H1 (cell line): ENCODE measurements around the gene RNMT. TPM values are rescaled to one million over a fixed set of nuclear protein-coding genes. Genes with fewer than 3 reads are reported as not detected.

Experiments
- CTCF ChIA-PET: fragments of 300-600 bp; sonication (Branson Sonifier 250); formaldehyde crosslinking; loops from one replicate; lab custom pipeline; 2021; ENCODE audit not compliant: partially characterized antibody; lab: Charles Lee
- POLR2A ChIA-PET: fragments of 300-600 bp; sonication (Branson Sonifier 250); formaldehyde crosslinking; loops from one replicate; lab custom pipeline; 2021; ENCODE audit warnings: inconsistent platforms; ENCODE audit not compliant: partially characterized antibody; lab: Charles Lee
- DNase-seq, 2 experiments: peaks; one replicate each; pipeline versions ENCODE4 v3.0.0 to v3.0.0-alpha.2; 2010 to 2022; ENCODE audit warnings: low spot score in 2 of 2, low read depth in 1 of 2, mixed read lengths in 1 of 2
- FAIRE-seq: peaks from 2 replicates; lab custom pipeline; 2011; peaks lifted over from hg19 to GRCh38; lab: Jason Lieb, UNC
- H2AFZ ChIP-seq: 2 replicates; pipeline ENCODE4 v1.8.1; 2012; ENCODE audit warnings: low read length, inconsistent platforms
- H2AK5ac ChIP-seq: 2 replicates; pipeline ENCODE4 v1.6.1; 2013; ENCODE audit warnings: low read depth, low read length
- H2BK120ac ChIP-seq: replicated peaks from 2 replicates; pipeline ENCODE3; 2013; ENCODE audit warnings: low read depth, low read length, inconsistent platforms
- H2BK12ac ChIP-seq: 2 replicates; pipeline ENCODE4 v1.6.1; 2013; ENCODE audit warnings: low read depth, low read length
- H2BK15ac ChIP-seq: 2 replicates; pipeline ENCODE4 v1.6.1; 2013; ENCODE audit warnings: low read length
- H2BK20ac ChIP-seq: 2 replicates; pipeline ENCODE4 v1.6.1; 2013; ENCODE audit warnings: low read length
- H2BK5ac ChIP-seq: 2 replicates; pipeline ENCODE4 v1.6.1; 2013; ENCODE audit warnings: low read depth, low read length
- H3K14ac ChIP-seq: 2 replicates; pipeline ENCODE4 v1.6.1; 2013; ENCODE audit warnings: inconsistent platforms; ENCODE audit not compliant: insufficient read length
- H3K18ac ChIP-seq: 2 replicates; pipeline ENCODE4 v1.6.1; 2013; ENCODE audit warnings: low read length; ENCODE audit errors: extremely low read depth
- H3K23ac ChIP-seq: 2 replicates; pipeline ENCODE4 v1.6.1; 2013; ENCODE audit warnings: inconsistent platforms; ENCODE audit not compliant: insufficient read length
- H3K23me2 ChIP-seq: 2 replicates; pipeline ENCODE4 v1.6.1; 2013; ENCODE audit warnings: low read depth, low read length
- H3K27ac ChIP-seq: 2 replicates; pipeline ENCODE4 v1.6.1; 2011; ENCODE audit warnings: low read depth, low read length, inconsistent platforms
- H3K27me3 ChIP-seq, 4 experiments: replicated peaks in 1 of 4; 1 replicate in 1 of 4; 2 replicates in 3 of 4; pipeline versions ENCODE4 v1.6.1 to v1.8.1; 2011 to 2013; ENCODE audit warnings: low read length in 3 of 4, mild to moderate bottlenecking in 3 of 4, inconsistent platforms in 2 of 4, mixed read lengths in 2 of 4, moderate library complexity in 1 of 4; ENCODE audit not compliant: control insufficient read depth in 3 of 4, insufficient read depth in 3 of 4; ENCODE audit errors: extremely low read depth in 1 of 4
- H3K36me3 ChIP-seq, 4 experiments: 2 replicates each; pipeline versions ENCODE4 v1.6.1 to v1.8.1; 2011 to 2013; ENCODE audit warnings: mild to moderate bottlenecking in 4 of 4, low read length in 3 of 4, moderate library complexity in 2 of 4, control low read depth in 1 of 4, inconsistent platforms in 1 of 4; ENCODE audit not compliant: insufficient read depth in 4 of 4, control insufficient read depth in 2 of 4
- H3K4ac ChIP-seq: replicated peaks from 2 replicates; pipeline ENCODE3; 2013; ENCODE audit warnings: low read length, low read depth, mixed read lengths, inconsistent platforms; ENCODE audit not compliant: insufficient read length
- H3K4me1 ChIP-seq, 4 experiments: replicated peaks in 1 of 4; 1 replicate in 1 of 4; 2 replicates in 3 of 4; pipeline versions ENCODE4 v1.6.1 to v1.8.1; 2011 to 2013; ENCODE audit warnings: low read length in 3 of 4, inconsistent platforms in 2 of 4, mixed read lengths in 1 of 4; ENCODE audit not compliant: insufficient read depth in 4 of 4, control insufficient read depth in 3 of 4
- H3K4me2 ChIP-seq, 2 experiments: 2 replicates each; pipeline versions ENCODE4 v1.6.1 to v1.8.1; 2011 to 2013; ENCODE audit warnings: low read depth in 2 of 2, low read length in 2 of 2, control low read depth in 1 of 2, inconsistent platforms in 1 of 2, mild to moderate bottlenecking in 1 of 2; ENCODE audit not compliant: insufficient read depth in 1 of 2
- H3K4me3 ChIP-seq, 4 experiments: fragments of 200-600, 300-600 bp in 1 of 4; sonication (generic), shearing (Covaris generic), sonication (Bioruptor Twin) in 1 of 4; 2 replicates each; pipeline versions ENCODE4 v1.5.1 to v1.8.1; 2011 to 2016; ENCODE audit warnings: low read length in 4 of 4, low read depth in 3 of 4, control low read depth in 2 of 4, inconsistent platforms in 2 of 4, mild to moderate bottlenecking in 2 of 4, mixed read lengths in 1 of 4, moderate library complexity in 1 of 4; ENCODE audit not compliant: insufficient read depth in 2 of 4; ENCODE audit errors: extremely low read depth in 1 of 4
- H3K56ac ChIP-seq: replicated peaks from 2 replicates; pipeline ENCODE3; 2013; ENCODE audit warnings: low read depth, mild to moderate bottlenecking, mixed read lengths, low read length, inconsistent platforms; ENCODE audit not compliant: insufficient read length
- H3K79me1 ChIP-seq: 2 replicates; pipeline ENCODE4 v1.6.1; 2013; ENCODE audit warnings: low read depth, low read length, control low read depth
- H3K79me2 ChIP-seq, 2 experiments: 2 replicates each; pipeline versions ENCODE4 v1.6.1 to v1.8.1; 2012 to 2013; ENCODE audit warnings: low read length in 2 of 2, mild to moderate bottlenecking in 2 of 2, inconsistent platforms in 1 of 2; ENCODE audit not compliant: insufficient read depth in 2 of 2, control insufficient read depth in 1 of 2
- H3K9ac ChIP-seq, 4 experiments: replicated peaks in 1 of 4; 1 replicate in 1 of 4; 2 replicates in 3 of 4; pipeline versions ENCODE4 v1.6.1 to v1.8.1; 2011 to 2013; ENCODE audit warnings: low read depth in 3 of 4, low read length in 3 of 4, control low read depth in 2 of 4, mild to moderate bottlenecking in 2 of 4, moderate library complexity in 2 of 4, inconsistent platforms in 1 of 4; ENCODE audit errors: extremely low read depth in 1 of 4
- H3K9me3 ChIP-seq, 2 experiments: 2 replicates each; pipeline versions ENCODE4 v1.6.1 to v1.8.1; 2012 to 2013; ENCODE audit warnings: mild to moderate bottlenecking in 2 of 2, moderate library complexity in 2 of 2, control low read depth in 1 of 2, inconsistent platforms in 1 of 2, low read depth in 1 of 2, low read length in 1 of 2, mixed read lengths in 1 of 2; ENCODE audit not compliant: insufficient read depth in 2 of 2
- H4K20me1 ChIP-seq, 2 experiments: replicated peaks in 1 of 2; 2 replicates each; pipeline versions ENCODE3 to v1.8.1; 2011 to 2013; ENCODE audit warnings: inconsistent platforms in 2 of 2, low read length in 2 of 2, mild to moderate bottlenecking in 1 of 2; ENCODE audit not compliant: insufficient read depth in 2 of 2, control insufficient read depth in 1 of 2
- H4K5ac ChIP-seq: 2 replicates; pipeline ENCODE4 v1.6.1; 2013; ENCODE audit warnings: low read length, low read depth, mixed read lengths, inconsistent platforms; ENCODE audit not compliant: insufficient read length
- H4K8ac ChIP-seq: 2 replicates; pipeline ENCODE4 v1.8.0; 2013; ENCODE audit warnings: mild to moderate bottlenecking, moderate library complexity, low read length, inconsistent platforms; ENCODE audit not compliant: insufficient read depth; ENCODE audit errors: extremely low read depth
- H4K91ac ChIP-seq: replicated peaks from 2 replicates; pipeline ENCODE3; 2013; ENCODE audit warnings: low read length, mixed read lengths, inconsistent platforms; ENCODE audit not compliant: insufficient read length
- ASH2L ChIP-seq: fragments of 200-600, 300-600 bp; sonication (generic); IDR thresholded peaks from one replicate; pipeline ENCODE4 v1.7.1; 2017; ENCODE audit warnings: low read length
- CTCF ChIP-seq, 3 experiments: IDR thresholded peaks; 1 replicate in 2 of 3; 2 replicates in 1 of 3; pipeline versions ENCODE4 v1.5.1 to v1.6.1; 2011; ENCODE audit warnings: low read length in 3 of 3, mild to moderate bottlenecking in 3 of 3, inconsistent platforms in 2 of 3, low read depth in 1 of 3, moderate library complexity in 1 of 3; ENCODE audit not compliant: insufficient read depth in 1 of 3; ENCODE audit errors: control extremely low read depth in 1 of 3
- JUND ChIP-seq: IDR thresholded peaks from 2 replicates; pipeline ENCODE4 v1.6.1; 2011; ENCODE audit warnings: mild to moderate bottlenecking, improper control_type of control experiment, low read length
- KDM5A ChIP-seq: fragments of 200-600 bp; IDR thresholded peaks from 2 replicates; pipeline ENCODE4 v1.7.1; 2012; ENCODE audit warnings: mild to moderate bottlenecking, low read length, inconsistent platforms, mixed read lengths
- RAD21 ChIP-seq, 2 experiments: IDR thresholded peaks in 1 of 2; conservative IDR thresholded peaks in 1 of 2; 2 replicates each; pipeline ENCODE4 v1.6.1; 2011; ENCODE audit warnings: low read depth in 2 of 2, low read length in 2 of 2, improper control_type of control experiment in 1 of 2, inconsistent platforms in 1 of 2, mild to moderate bottlenecking in 1 of 2, moderate library complexity in 1 of 2
- SIX5 ChIP-seq: IDR thresholded peaks from 2 replicates; pipeline ENCODE4 v1.6.1; 2011; ENCODE audit warnings: mild to moderate bottlenecking, low read depth, low read length
- WGBS, 2 experiments: shearing (Covaris generic) in 1 of 2; methylation state at CpG; one replicate each; pipeline versions ENCODE4 v1.1.6 to v1.1.7; 2013 to 2015; ENCODE audit warnings: low lambda C conversion rate in 2 of 2, mixed read lengths in 2 of 2, inconsistent platforms in 1 of 2, low coverage in 1 of 2, missing lambda C conversion rate in 1 of 2; ENCODE audit not compliant: insufficient replicate concordance in 2 of 2, insufficient coverage in 1 of 2, insufficient read length in 1 of 2; ENCODE audit errors: extremely low coverage in 1 of 2, missing lambda C conversion rate in 1 of 2; 5-methylcytosine and 5-hydroxymethylcytosine counted together
- polyA plus RNA-seq, 7 experiments: library from polyadenylated mRNA; depleted of rRNA in 3 of 7; stranded (reverse) in 5 of 7; unstranded in 2 of 7; fragments of >200 nt in 5 of 7; fragments of 200-250 nt in 2 of 7; gene quantifications; 1 replicate in 5 of 7; 2 replicates in 1 of 7; 4 replicates in 1 of 7; pipeline versions ENCODE4 v1.2.1 to v1.2.3, GENCODE V29; 2011 to 2013; ENCODE audit warnings: missing spikeins in 2 of 7, mixed read lengths in 2 of 7
- total RNA-seq: library from RNA; stranded (reverse); fragmentation: NEBNext Ultra II Directional; extraction: Animal tissue kit (Norgen Biotek cat#: 25700); gene quantifications from 2 replicates; pipeline ENCODE4 v1.2.1, GENCODE V29; 2021

RNMT gene
- total and polyA plus RNA-seq, 2 of the 8 experiments (the other 6 are each of a cell fraction or from before 2014, with no cell fraction given) = 25.3 to 63.5 TPM

GRCh38 chr18:13813271-13813849 lies 86.9 kb downstream of the RNMT start:
- Histone ChIP-seq H3K56ac (no peak overlapping the region), H3K14ac (no peak overlapping the region), H3K79me1 (no peaks in the 10 kb centered on the region), H3K23ac (no peak overlapping the region), H3K27me3 (no peaks in the 10 kb centered on the region), H3K36me3 (no peaks in the 10 kb centered on the region), H2BK20ac (no peak overlapping the region), H3K4me2 (no peak overlapping the region), H3K18ac (no peak overlapping the region; the same call in 1 of the 2 replicates), H3K23me2 (no peaks in the 10 kb centered on the region), H3K79me2 (no peaks in the 10 kb centered on the region), H2BK15ac (no peak overlapping the region), H4K20me1 (no peaks in the 10 kb centered on the region), H3K9ac (no peak overlapping the region), H3K4me3 (no peak overlapping the region), H3K9me3 (no peaks in the 10 kb centered on the region), H2AK5ac (no peak overlapping the region), H3K4ac (no peak overlapping the region), H2BK120ac (no peak overlapping the region), H3K4me1 (peaks cover 14 to 41% (median 31%) of the 10 kb centered on the region in 4 experiments), H4K8ac (no peak overlapping the region), H2AFZ (peak overlapping the region; percentile 99), H2BK12ac (no peak overlapping the region), H4K5ac (no peak overlapping the region), H4K91ac (no peak overlapping the region), H3K27ac (no peak overlapping the region), H2BK5ac (no peak overlapping the region)
- DNase-seq (peak in 1 of 2 experiments; percentile 82), FAIRE-seq (peak; percentile 95)
- TF ChIP-seq KDM5A (no peak), ASH2L (no peak), JUND (peak; percentile 86), SIX5 (no peak), CTCF (IDR thresholded peaks at IDR 0.05; ENCODE audit: control extremely low read depth in 1 of 3, insufficient read depth in 1 of 3, low read depth in 1 of 3, low read length in 3 of 3) (peak; percentile 62 to 81 (median 71)), RAD21 (IDR thresholded peaks at IDR 0.05 in 1 of 2, conservative IDR thresholded peaks at IDR 0.05 in 1 of 2; ENCODE audit: low read depth in 2 of 2, low read length in 2 of 2) (peak; percentile 87)
- 19% methylated on average over 4 of the region's 4 CpGs; no CpG with 5 or more reads in 1 of the 2 experiments for WGBS, 2 experiments
- CTCF ChIA-PET = interaction anchor here (0.7 to 10.2 kb wide), 35 partner anchors 8 to 552 kb away, joined by 3 to 104 read pairs (median 4); partner anchors contain the start of gene MC5R
- POLR2A ChIA-PET = interaction anchor here (1.4 kb wide), 1 partner anchor 273 kb away, joined by 3 read pairs; no protein-coding TSS in a partner anchor
